Superior temporal gyrus (tissue), 1 donor: Measurements from ENCODE around the gene CCSER2.

Experiments used
- DNase-seq: peaks from one replicate; pipeline ENCODE4 v3.0.0-alpha.2; 2016; ENCODE audit errors: extremely low spot score

The CCSER2 gene

GRCh38 chr10:84545651-84546050 is 217.3 kb downstream of the CCSER2 start:
- DNase-seq: no peak

GRCh38 chr10:84546609-84547008 is 218.2 kb downstream of the CCSER2 start:
- DNase-seq: no peak

GRCh38 chr10:84547616-84548015 is 219.2 kb downstream of the CCSER2 start:
- no peak for DNase-seq

GRCh38 chr10:84548869-84549268 is 220.5 kb downstream of the CCSER2 start:
- DNase-seq: no peak

GRCh38 chr10:84549368-84550165 is 221.2 kb downstream of the CCSER2 start:
- no peak for DNase-seq

- DNase-seq: no peak
Measured at GRCh38 chr10:84550756-84551436, 222.5 kb downstream of the CCSER2 start.

- no peak for DNase-seq
Measured at GRCh38 chr10:84551437-84552120, 223.2 kb downstream of the CCSER2 start.

GRCh38 chr10:84552478-84552877 is 224.1 kb downstream of the CCSER2 start:
- no peak for DNase-seq

- DNase-seq: no peak
Measured at GRCh38 chr10:84562592-84562991, 234.2 kb downstream of the CCSER2 start.

GRCh38 chr10:84563355-84563754 is 235.0 kb downstream of the CCSER2 start:
- DNase-seq: no peak

- no peak for DNase-seq
Measured at GRCh38 chr10:84563868-84564267, 235.5 kb downstream of the CCSER2 start.

GRCh38 chr10:84565881-84566582 is 237.6 kb downstream of the CCSER2 start:
- no peak for DNase-seq

GRCh38 chr10:84567133-84567532 is 238.7 kb downstream of the CCSER2 start:
- no peak for DNase-seq
